Endodermal cell (in vitro differentiated cells): Measurements from ENCODE around the gene COQ8A. TPM values are rescaled to one million over a fixed set of nuclear protein-coding genes. Genes with fewer than 3 reads are reported as not detected.

Source experiments
- DNase-seq: peaks from one replicate; pipeline ENCODE4 v3.0.0-alpha.2; 2017
- H3K27ac ChIP-seq: 2 replicates; pipeline ENCODE4 v1.5.1; 2013; ENCODE audit warnings: mild to moderate bottlenecking, low read depth, low read length, moderate library complexity
- H3K27me3 ChIP-seq: 2 replicates; pipeline ENCODE4 v1.6.1; 2013; ENCODE audit warnings: mild to moderate bottlenecking, low read length, moderate library complexity; ENCODE audit not compliant: insufficient read depth, control insufficient read depth, poor library complexity, severe bottlenecking
- H3K36me3 ChIP-seq: 2 replicates; pipeline ENCODE4 v1.7.0; 2013; ENCODE audit warnings: mild to moderate bottlenecking, low read length, moderate library complexity; ENCODE audit not compliant: control insufficient read depth, insufficient read depth
- H3K4me1 ChIP-seq: one replicate; pipeline ENCODE4 v1.7.0; 2013; ENCODE audit warnings: low read length; ENCODE audit not compliant: control insufficient read depth, insufficient read depth
- H3K4me3 ChIP-seq: 2 replicates; pipeline ENCODE4 v1.5.1; 2013; ENCODE audit warnings: mild to moderate bottlenecking, low read length, moderate library complexity
- H3K9ac ChIP-seq: 2 replicates; pipeline ENCODE4 v1.6.1; 2013; ENCODE audit warnings: mild to moderate bottlenecking, low read length, moderate library complexity; ENCODE audit not compliant: poor library complexity, severe bottlenecking; ENCODE audit errors: extremely low read depth
- H3K9me3 ChIP-seq: 2 replicates; pipeline ENCODE4 v1.6.1; 2013; ENCODE audit warnings: mild to moderate bottlenecking, low read length, moderate library complexity; ENCODE audit not compliant: control insufficient read depth
- H3K27ac Mint-ChIP-seq: 2 replicates; pipeline ENCODE4 v1.8.0; 2020; ENCODE audit warnings: mixed read lengths
- H3K27me3 Mint-ChIP-seq: 2 replicates; pipeline ENCODE4 v1.8.0; 2021; ENCODE audit warnings: mild to moderate bottlenecking, mixed read lengths; ENCODE audit not compliant: insufficient read depth
- H3K36me3 Mint-ChIP-seq: 2 replicates; pipeline ENCODE4 v1.8.0; 2020; ENCODE audit warnings: low read depth, mixed read lengths
- H3K4me1 Mint-ChIP-seq: 2 replicates; pipeline ENCODE4 v1.8.0; 2020; ENCODE audit warnings: mixed read lengths
- H3K4me3 Mint-ChIP-seq: 2 replicates; pipeline ENCODE4 v1.8.0; 2020; ENCODE audit warnings: mild to moderate bottlenecking, moderate library complexity, mixed read lengths
- H3K9me3 Mint-ChIP-seq: 2 replicates; pipeline ENCODE4 v1.8.0; 2020; ENCODE audit warnings: mild to moderate bottlenecking, mixed read lengths
- WGBS, 2 experiments: methylation state at CpG; one replicate each; pipeline versions ENCODE4 v1.1.5 to v1.1.7; 2013; ENCODE audit warnings: missing lambda C conversion rate in 2 of 2, mixed read lengths in 1 of 2; ENCODE audit not compliant: insufficient coverage in 1 of 2, insufficient read length in 1 of 2; 5-methylcytosine and 5-hydroxymethylcytosine counted together
- total RNA-seq, 2 donors: library from RNA; stranded (reverse); fragmentation: NEBNext Ultra II Directional in 1 of 2; extraction: Animal tissue kit (Norgen Biotek cat#: 25700) in 1 of 2; gene quantifications; 2 replicates in 1 of 2; 3 replicates in 1 of 2; pipeline ENCODE4 v1.2.1, GENCODE V29; 2021
- TF ChIP-seq, protein P1 (sequence below): fragments of 200-600 bp; sonication (generic); conservative IDR thresholded peaks from 2 replicates; pipeline ENCODE4 v1.5.0; 2021; ENCODE audit warnings: antibody characterized with exemption, mild to moderate bottlenecking

COQ8A gene
- total RNA-seq, 2 donors from 2014 or later, result 6.6 to 14.9 TPM

DNA sequence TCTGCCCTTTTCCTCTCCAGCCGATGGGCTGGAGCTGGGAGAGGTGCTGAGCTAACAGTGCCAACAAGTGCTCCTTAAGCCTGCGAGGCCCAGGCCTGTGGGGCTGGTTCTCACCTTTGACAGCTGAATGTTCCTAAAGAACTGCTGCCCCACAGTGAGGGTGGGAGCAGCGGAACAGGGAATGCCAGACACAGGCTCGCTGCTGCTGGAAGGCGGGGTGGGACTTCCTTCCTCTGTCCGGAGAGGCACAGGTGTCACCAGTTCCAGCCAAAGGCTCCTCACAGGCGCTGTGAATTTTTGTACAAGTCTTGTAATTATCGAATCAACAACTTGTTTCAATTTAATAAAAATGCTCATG is 47.1 kb downstream of the COQ8A start:
- no peak for DNase-seq
- no peaks in the 10 kb centered on the region for H3K9me3 Mint-ChIP-seq
- H3K4me1 Mint-ChIP-seq, result peaks cover 13% of the 10 kb centered on the region
- WGBS, 2 experiments, result 90 to 92% methylated on average over 7 to 8 of the region's 8 CpGs
- no peaks in the 10 kb centered on the region for H3K27me3 ChIP-seq
- no peaks in the 10 kb centered on the region for H3K9me3 ChIP-seq
- H3K36me3 ChIP-seq, result no peaks in the 10 kb centered on the region
- H3K27ac Mint-ChIP-seq, result no peak overlapping the region
- H3K9ac ChIP-seq, result no peak overlapping the region
- no peak overlapping the region for H3K4me3 Mint-ChIP-seq
- peaks cover 7% of the 10 kb centered on the region for H3K4me1 ChIP-seq
- TF ChIP-seq, protein P1, sequence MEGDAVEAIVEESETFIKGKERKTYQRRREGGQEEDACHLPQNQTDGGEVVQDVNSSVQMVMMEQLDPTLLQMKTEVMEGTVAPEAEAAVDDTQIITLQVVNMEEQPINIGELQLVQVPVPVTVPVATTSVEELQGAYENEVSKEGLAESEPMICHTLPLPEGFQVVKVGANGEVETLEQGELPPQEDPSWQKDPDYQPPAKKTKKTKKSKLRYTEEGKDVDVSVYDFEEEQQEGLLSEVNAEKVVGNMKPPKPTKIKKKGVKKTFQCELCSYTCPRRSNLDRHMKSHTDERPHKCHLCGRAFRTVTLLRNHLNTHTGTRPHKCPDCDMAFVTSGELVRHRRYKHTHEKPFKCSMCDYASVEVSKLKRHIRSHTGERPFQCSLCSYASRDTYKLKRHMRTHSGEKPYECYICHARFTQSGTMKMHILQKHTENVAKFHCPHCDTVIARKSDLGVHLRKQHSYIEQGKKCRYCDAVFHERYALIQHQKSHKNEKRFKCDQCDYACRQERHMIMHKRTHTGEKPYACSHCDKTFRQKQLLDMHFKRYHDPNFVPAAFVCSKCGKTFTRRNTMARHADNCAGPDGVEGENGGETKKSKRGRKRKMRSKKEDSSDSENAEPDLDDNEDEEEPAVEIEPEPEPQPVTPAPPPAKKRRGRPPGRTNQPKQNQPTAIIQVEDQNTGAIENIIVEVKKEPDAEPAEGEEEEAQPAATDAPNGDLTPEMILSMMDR, result no peak
- no peaks in the 10 kb centered on the region for H3K27me3 Mint-ChIP-seq
- no peak overlapping the region for H3K4me3 ChIP-seq
- no peak overlapping the region for H3K27ac ChIP-seq
- H3K36me3 Mint-ChIP-seq, result peaks cover 17% of the 10 kb centered on the region

DNA sequence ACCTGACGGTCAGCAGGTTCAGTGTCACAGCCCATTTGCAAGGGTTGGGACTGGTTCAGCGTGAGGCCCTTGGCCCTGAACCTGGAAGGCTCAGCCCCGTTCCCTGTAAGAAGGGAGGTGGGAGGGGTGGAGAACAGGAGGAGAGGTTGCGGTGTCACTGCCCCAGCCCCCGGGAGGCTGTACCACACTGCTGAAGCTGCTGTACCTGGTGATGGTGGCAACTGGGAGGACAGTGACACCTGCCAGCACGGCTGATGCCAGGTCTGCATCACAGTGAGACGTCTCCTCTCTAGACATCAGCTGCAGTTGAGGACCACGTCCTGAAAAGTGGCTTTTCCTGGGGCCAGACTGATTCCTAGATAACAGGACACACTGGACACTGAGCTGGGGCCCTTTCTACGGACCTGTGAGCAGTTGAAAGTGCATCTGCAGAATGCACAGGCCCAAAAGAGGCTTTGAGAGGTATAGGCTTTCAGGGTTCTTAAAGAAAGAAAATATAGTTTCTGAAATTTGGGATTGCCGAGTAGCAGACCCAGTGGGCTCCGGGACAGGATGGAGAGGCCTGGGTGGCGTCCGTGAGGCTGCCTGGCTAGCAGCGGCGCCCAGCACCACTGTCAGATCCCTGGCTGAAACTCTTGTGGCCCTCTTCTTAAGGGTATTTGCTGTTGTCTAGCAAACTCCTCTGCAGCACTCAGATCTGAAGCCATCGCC is 47.7 kb downstream of the COQ8A start:
- H3K27me3 Mint-ChIP-seq, result no peaks in the 10 kb centered on the region
- peak overlapping the region; percentile 76 for H3K27ac Mint-ChIP-seq
- H3K4me3 Mint-ChIP-seq, result no peak overlapping the region
- H3K9me3 Mint-ChIP-seq, result no peaks in the 10 kb centered on the region
- no peak overlapping the region for H3K27ac ChIP-seq
- no peaks in the 10 kb centered on the region for H3K36me3 ChIP-seq
- 91 to 97% methylated on average over 11 to 16 of the region's 16 CpGs for WGBS, 2 experiments
- H3K4me1 ChIP-seq, result peaks cover 7% of the 10 kb centered on the region
- H3K4me3 ChIP-seq, result no peak overlapping the region
- peaks cover 17% of the 10 kb centered on the region for H3K36me3 Mint-ChIP-seq
- no peaks in the 10 kb centered on the region for H3K27me3 ChIP-seq
- H3K9ac ChIP-seq, result no peak overlapping the region
- no peaks in the 10 kb centered on the region for H3K9me3 ChIP-seq
- H3K4me1 Mint-ChIP-seq, result peaks cover 13% of the 10 kb centered on the region
- DNase-seq, result no peak
- TF ChIP-seq, protein P1, result no peak

DNA sequence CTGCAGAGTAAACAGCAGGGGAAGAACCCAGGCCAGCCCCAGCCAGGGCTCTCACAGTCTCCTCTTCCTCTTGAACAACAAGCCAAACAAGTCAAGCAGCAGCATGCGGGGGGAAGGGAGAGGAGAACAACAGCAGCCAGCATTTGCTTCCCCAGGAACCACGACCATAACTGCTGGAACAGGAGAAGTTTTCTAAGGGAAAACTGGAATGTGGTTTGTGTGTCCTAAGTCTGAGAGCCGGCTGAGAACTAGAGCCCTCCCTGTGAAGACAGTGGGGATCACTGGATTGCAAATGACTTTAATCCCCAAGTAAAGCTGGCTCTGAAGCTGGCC is 48.2 kb downstream of the COQ8A start:
- TF ChIP-seq, protein P1, result no peak
- peaks cover 7% of the 10 kb centered on the region for H3K4me1 ChIP-seq
- H3K4me1 Mint-ChIP-seq, result peaks cover 15% of the 10 kb centered on the region
- H3K9me3 Mint-ChIP-seq, result no peaks in the 10 kb centered on the region
- H3K36me3 Mint-ChIP-seq, result peaks cover 17% of the 10 kb centered on the region
- H3K9me3 ChIP-seq, result no peaks in the 10 kb centered on the region
- no peaks in the 10 kb centered on the region for H3K36me3 ChIP-seq
- H3K27ac Mint-ChIP-seq, result peak overlapping the region; percentile 76
- no peak for DNase-seq
- no peak overlapping the region for H3K4me3 Mint-ChIP-seq
- peak overlapping the region; percentile 24 for H3K27ac ChIP-seq
- WGBS, 2 experiments, result 79% methylated on average over 3 of the region's 3 CpGs; no CpG with 5 or more reads in 1 of the 2 experiments
- no peak overlapping the region for H3K4me3 ChIP-seq
- no peaks in the 10 kb centered on the region for H3K27me3 ChIP-seq
- H3K27me3 Mint-ChIP-seq, result no peaks in the 10 kb centered on the region
- no peak overlapping the region for H3K9ac ChIP-seq
